LNCaP clone FGC (cell line): ENCODE data around the gene TMEM272.

Experiments
- DNase-seq: peaks from one replicate; pipeline ENCODE4 v3.0.0-alpha.2; 2011; ENCODE audit warnings: low read depth
- H3K4me3 ChIP-seq: 2 replicates; pipeline ENCODE4 v1.5.1; 2011; ENCODE audit warnings: mild to moderate bottlenecking, low read depth, low read length, control low read depth
- CTCF ChIP-seq: IDR thresholded peaks from 2 replicates; pipeline ENCODE4 v1.5.1; 2012; ENCODE audit warnings: mild to moderate bottlenecking; ENCODE audit not compliant: control insufficient read depth, insufficient read depth; ENCODE audit errors: extremely low read depth

The TMEM272 gene

GRCh38 chr13:51882570-51883225 lies 37.7 kb upstream of the TMEM272 start:
- DNase-seq: no peak
- no peak for TF ChIP-seq CTCF

GRCh38 chr13:51881296-51881695 lies 36.3 kb upstream of the TMEM272 start:
- no peak for DNase-seq
- no peak for TF ChIP-seq CTCF
- H3K4me3 ChIP-seq: no peak overlapping the region

More at GRCh38 chr13:51882570-51883225, 37.7 kb upstream of the TMEM272 start:
- H3K4me3 ChIP-seq: no peak overlapping the region

GRCh38 chr13:51879133-51879532 lies 34.2 kb upstream of the TMEM272 start:
- no peak for TF ChIP-seq CTCF
- H3K4me3 ChIP-seq: no peak overlapping the region
- no peak for DNase-seq

GRCh38 chr13:51874651-51875050 lies 29.7 kb upstream of the TMEM272 start:
- no peak overlapping the region for H3K4me3 ChIP-seq
- no peak for TF ChIP-seq CTCF
- DNase-seq: no peak

GRCh38 chr13:51873837-51874236 lies 28.9 kb upstream of the TMEM272 start:
- H3K4me3 ChIP-seq: no peak overlapping the region
- DNase-seq: no peak
- no peak for TF ChIP-seq CTCF

- no peak for DNase-seq
- no peak for TF ChIP-seq CTCF
Measured at GRCh38 chr13:51873117-51873798, 28.3 kb upstream of the TMEM272 start.

GRCh38 chr13:51870616-51871015 lies 25.6 kb upstream of the TMEM272 start:
- DNase-seq: no peak
- no peak overlapping the region for H3K4me3 ChIP-seq
- TF ChIP-seq CTCF: no peak

More at GRCh38 chr13:51873117-51873798, 28.3 kb upstream of the TMEM272 start:
- H3K4me3 ChIP-seq: no peak overlapping the region
